ENCODE data around the gene PACS1.
"Not testable (repeated sequence)": the region's sequence is repeated elsewhere in the genome, so short reads cannot be mapped to it uniquely, and the experiment has no call there.

PACS1 gene

GRCh38 chr11:66111158-66111557 lies 41.1 kb downstream of the PACS1 start:
- DNase-seq (ENCODE audit: low read depth) = no peak

- no peak for DNase-seq (ENCODE audit: low read depth)
Observed at GRCh38 chr11:66112041-66112491, 42.0 kb downstream of the PACS1 start.

GRCh38 chr11:66112601-66113499 lies 42.8 kb downstream of the PACS1 start:
- no peak for DNase-seq (ENCODE audit: low read depth)

GRCh38 chr11:66114957-66115356 lies 44.9 kb downstream of the PACS1 start:
- not testable (repeated sequence) for DNase-seq (ENCODE audit: low read depth)

GRCh38 chr11:66115638-66116301 lies 45.7 kb downstream of the PACS1 start:
- DNase-seq (ENCODE audit: low read depth) = no peak

GRCh38 chr11:66116576-66117361 lies 46.7 kb downstream of the PACS1 start:
- no peak for DNase-seq (ENCODE audit: low read depth)

- DNase-seq (ENCODE audit: low read depth) = no peak
Observed at GRCh38 chr11:66118847-66119246, 48.8 kb downstream of the PACS1 start.

- DNase-seq (ENCODE audit: low read depth) = no peak
Observed at GRCh38 chr11:66119348-66120133, 49.5 kb downstream of the PACS1 start.

- DNase-seq (ENCODE audit: low read depth) = no peak
Observed at GRCh38 chr11:66121466-66121865, 51.4 kb downstream of the PACS1 start.

- no peak for DNase-seq (ENCODE audit: low read depth)
Observed at GRCh38 chr11:66123902-66124301, 53.8 kb downstream of the PACS1 start.

- no peak for DNase-seq (ENCODE audit: low read depth)
Observed at GRCh38 chr11:66124564-66124963, 54.5 kb downstream of the PACS1 start.

- DNase-seq (ENCODE audit: low read depth) = no peak
Observed at GRCh38 chr11:66126064-66126463, 56.0 kb downstream of the PACS1 start.

GRCh38 chr11:66126808-66127555 lies 56.9 kb downstream of the PACS1 start:
- DNase-seq (ENCODE audit: low read depth) = peak; percentile 40

GRCh38 chr11:66130978-66131377 lies 60.9 kb downstream of the PACS1 start:
- DNase-seq (ENCODE audit: low read depth) = no peak

GRCh38 chr11:66131937-66132632 lies 62.0 kb downstream of the PACS1 start:
- DNase-seq (ENCODE audit: low read depth) = no peak

GRCh38 chr11:66133216-66133775 lies 63.2 kb downstream of the PACS1 start:
- no peak for DNase-seq (ENCODE audit: low read depth)

GRCh38 chr11:66136752-66137123 lies 66.7 kb downstream of the PACS1 start:
- no peak for DNase-seq (ENCODE audit: low read depth)

- DNase-seq (ENCODE audit: low read depth) = no peak
Observed at GRCh38 chr11:66139817-66140404, 69.8 kb downstream of the PACS1 start.
